HEK293 (cell line): ENCODE measurements around the gene ANAPC5.
A peak's percentile ranks its signal among the peaks of the same experiment; 100 is the strongest.

ENCODE experiments used
- HOXA7 ChIP-seq: sonication (generic); formaldehyde crosslinking; IDR thresholded peaks from 2 replicates; pipeline ENCODE4 v1.8.1; 2022; ENCODE audit warnings: missing genetic modification reagents, borderline replicate concordance
- HOXC10 ChIP-seq: sonication (generic); formaldehyde crosslinking; IDR thresholded peaks from 2 replicates; pipeline ENCODE4 v1.8.1; 2023; ENCODE audit warnings: mild to moderate bottlenecking, missing genetic modification reagents
- PATZ1 ChIP-seq: fragments of 450-650 bp; formaldehyde crosslinking; IDR thresholded peaks from 2 replicates; pipeline ENCODE4 v1.5.1; 2016; ENCODE audit warnings: missing biosample characterization, missing genetic modification characterization
- RBAK ChIP-seq: fragments of 450-650 bp; formaldehyde crosslinking; IDR thresholded peaks from 2 replicates; pipeline ENCODE4 v1.5.1; 2016; ENCODE audit warnings: missing biosample characterization, missing genetic modification characterization
- TCF7L2 ChIP-seq: IDR thresholded peaks from 2 replicates; pipeline ENCODE4 v1.6.1; 2011; ENCODE audit warnings: low read depth, mild to moderate bottlenecking, inconsistent platforms, low read length, moderate library complexity, borderline replicate concordance
- ZBTB17 ChIP-seq: fragments of 450-650 bp; formaldehyde crosslinking; IDR thresholded peaks from 2 replicates; pipeline ENCODE4 v1.5.1; 2016; ENCODE audit warnings: missing biosample characterization, missing genetic modification characterization
- ZFP37 ChIP-seq: fragments of 450-650 bp; formaldehyde crosslinking; IDR thresholded peaks from 2 replicates; pipeline ENCODE4 v1.5.1; 2016; ENCODE audit warnings: missing biosample characterization, missing genetic modification characterization
- ZIC2 ChIP-seq: fragments of 450-650 bp; formaldehyde crosslinking; IDR thresholded peaks from 2 replicates; pipeline ENCODE4 v1.5.1; 2016; ENCODE audit warnings: missing biosample characterization, missing genetic modification characterization
- ZNF274 ChIP-seq, 2 experiments: fragments of 200-500 bp in 1 of 2; fragments of 450-650 bp in 1 of 2; sonication (Bioruptor generic) in 1 of 2; formaldehyde crosslinking in 1 of 2; IDR thresholded peaks; 2 replicates each; pipeline versions ENCODE4 v1.5.1 to v1.6.1; 2014 to 2016; ENCODE audit warnings: borderline replicate concordance in 1 of 2, inconsistent platforms in 1 of 2, low read length in 1 of 2, missing biosample characterization in 1 of 2, missing genetic modification characterization in 1 of 2
- ZNF426 ChIP-seq: fragments of 450-650 bp; formaldehyde crosslinking; IDR thresholded peaks from 2 replicates; pipeline ENCODE4 v1.5.1; 2017; ENCODE audit warnings: missing biosample characterization, missing genetic modification characterization, mild to moderate bottlenecking, inconsistent platforms, moderate library complexity
- ZNF501 ChIP-seq: fragments of 450-650 bp; formaldehyde crosslinking; IDR thresholded peaks from 2 replicates; pipeline ENCODE4 v1.5.1; 2016; ENCODE audit warnings: missing biosample characterization, missing genetic modification characterization
- ZNF76 ChIP-seq: fragments of 450-650 bp; formaldehyde crosslinking; IDR thresholded peaks from 2 replicates; pipeline ENCODE4; 2016; ENCODE audit warnings: low read depth, missing biosample characterization, missing genetic modification characterization, borderline replicate concordance
- ZNF785 ChIP-seq: fragments of 450-650 bp; formaldehyde crosslinking; IDR thresholded peaks from 2 replicates; pipeline ENCODE4 v1.5.1; 2016; ENCODE audit warnings: missing biosample characterization, missing genetic modification characterization
- TF ChIP-seq, protein P1 (sequence below): fragments of 450-650 bp; formaldehyde crosslinking; IDR thresholded peaks from 2 replicates; pipeline ENCODE4 v1.5.1; 2016; ENCODE audit warnings: missing biosample characterization, missing genetic modification characterization

- TF ChIP-seq PATZ1 (no peak), HOXA7 (CRISPR knock-in tag) (no peak), HOXC10 (no peak), ZNF501 (tag by site-specific recombination) (no peak), RBAK (no peak), ZNF426 (tag by site-specific recombination) (no peak), ZNF785 (tag by site-specific recombination) (no peak), ZBTB17 (peak; percentile 42), ZNF274 (IDR thresholded peaks at IDR 0.05; ENCODE audit: low read length) (no peak), ZNF274 (tag by site-specific recombination; IDR thresholded peaks at IDR 0.05; ENCODE audit: borderline replicate concordance) (no peak), ZNF76 (tag by site-specific recombination) (no peak), TCF7L2 (no peak), ZIC2 (no peak), ZFP37 (no peak)
- TF ChIP-seq, protein P1, sequence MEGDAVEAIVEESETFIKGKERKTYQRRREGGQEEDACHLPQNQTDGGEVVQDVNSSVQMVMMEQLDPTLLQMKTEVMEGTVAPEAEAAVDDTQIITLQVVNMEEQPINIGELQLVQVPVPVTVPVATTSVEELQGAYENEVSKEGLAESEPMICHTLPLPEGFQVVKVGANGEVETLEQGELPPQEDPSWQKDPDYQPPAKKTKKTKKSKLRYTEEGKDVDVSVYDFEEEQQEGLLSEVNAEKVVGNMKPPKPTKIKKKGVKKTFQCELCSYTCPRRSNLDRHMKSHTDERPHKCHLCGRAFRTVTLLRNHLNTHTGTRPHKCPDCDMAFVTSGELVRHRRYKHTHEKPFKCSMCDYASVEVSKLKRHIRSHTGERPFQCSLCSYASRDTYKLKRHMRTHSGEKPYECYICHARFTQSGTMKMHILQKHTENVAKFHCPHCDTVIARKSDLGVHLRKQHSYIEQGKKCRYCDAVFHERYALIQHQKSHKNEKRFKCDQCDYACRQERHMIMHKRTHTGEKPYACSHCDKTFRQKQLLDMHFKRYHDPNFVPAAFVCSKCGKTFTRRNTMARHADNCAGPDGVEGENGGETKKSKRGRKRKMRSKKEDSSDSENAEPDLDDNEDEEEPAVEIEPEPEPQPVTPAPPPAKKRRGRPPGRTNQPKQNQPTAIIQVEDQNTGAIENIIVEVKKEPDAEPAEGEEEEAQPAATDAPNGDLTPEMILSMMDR (tag by site-specific recombination) = peak; percentile 41; the same call in 1 of the 2 replicates
These were observed 17.5 kb downstream of the ANAPC5 start for GRCh38 chr12:121334513-121335343.
